Liver (tissue), 3 donors: ENCODE data around the gene COL8A1.

Experiments
- GABPA ChIP-seq, 2 donors: IDR thresholded peaks in 1 of 2; conservative IDR thresholded peaks in 1 of 2; 2 replicates each; pipeline ENCODE4 v1.6.1; 2016; ENCODE audit warnings: antibody characterized with exemption in 2 of 2, mild to moderate bottlenecking in 1 of 2, moderate library complexity in 1 of 2
- NR2F2 ChIP-seq: IDR thresholded peaks from 2 replicates; pipeline ENCODE4 v1.6.1; 2016; ENCODE audit warnings: antibody characterized with exemption
- SP1 ChIP-seq: IDR thresholded peaks from 2 replicates; pipeline ENCODE4 v1.6.1; 2018; ENCODE audit warnings: antibody characterized with exemption, mild to moderate bottlenecking
- TAF1 ChIP-seq: conservative IDR thresholded peaks from 2 replicates; pipeline ENCODE4 v1.6.1; 2016; ENCODE audit warnings: antibody characterized with exemption, mild to moderate bottlenecking
- TF ChIP-seq, protein P1 (sequence below): fragments of 150-350 bp; IDR thresholded peaks from 2 replicates; pipeline ENCODE4 v1.5.1; 2017; ENCODE audit warnings: improper control_type of control experiment, low read depth, low read length; ENCODE audit not compliant: missing input control
- TF ChIP-seq, protein P2 (sequence below): IDR thresholded peaks from 2 replicates; pipeline ENCODE4 v1.6.1; 2016; ENCODE audit warnings: antibody characterized with exemption
- donor health status: healthy.
- donor health status: healthy.

DNA sequence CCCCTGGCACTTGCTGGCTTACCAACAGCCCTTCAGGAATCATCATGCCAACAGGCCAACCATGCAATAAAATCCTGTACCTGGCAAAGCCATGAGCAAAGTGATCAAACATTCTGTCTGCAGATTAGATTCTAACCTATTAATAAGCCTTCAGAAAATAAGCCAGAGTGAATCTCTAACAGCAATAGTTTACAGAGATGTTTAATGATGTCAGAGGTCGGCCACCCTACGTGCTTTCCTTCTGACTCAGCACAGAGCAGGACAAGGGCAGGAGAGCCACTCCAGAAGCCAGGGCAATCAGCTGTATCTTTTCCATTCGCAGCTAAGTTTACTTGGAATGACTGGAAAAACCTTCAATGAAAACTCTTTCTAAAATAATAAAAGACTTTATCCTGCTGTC, 13.1 kb downstream of the COL8A1 start:
- TF ChIP-seq, protein P1, sequence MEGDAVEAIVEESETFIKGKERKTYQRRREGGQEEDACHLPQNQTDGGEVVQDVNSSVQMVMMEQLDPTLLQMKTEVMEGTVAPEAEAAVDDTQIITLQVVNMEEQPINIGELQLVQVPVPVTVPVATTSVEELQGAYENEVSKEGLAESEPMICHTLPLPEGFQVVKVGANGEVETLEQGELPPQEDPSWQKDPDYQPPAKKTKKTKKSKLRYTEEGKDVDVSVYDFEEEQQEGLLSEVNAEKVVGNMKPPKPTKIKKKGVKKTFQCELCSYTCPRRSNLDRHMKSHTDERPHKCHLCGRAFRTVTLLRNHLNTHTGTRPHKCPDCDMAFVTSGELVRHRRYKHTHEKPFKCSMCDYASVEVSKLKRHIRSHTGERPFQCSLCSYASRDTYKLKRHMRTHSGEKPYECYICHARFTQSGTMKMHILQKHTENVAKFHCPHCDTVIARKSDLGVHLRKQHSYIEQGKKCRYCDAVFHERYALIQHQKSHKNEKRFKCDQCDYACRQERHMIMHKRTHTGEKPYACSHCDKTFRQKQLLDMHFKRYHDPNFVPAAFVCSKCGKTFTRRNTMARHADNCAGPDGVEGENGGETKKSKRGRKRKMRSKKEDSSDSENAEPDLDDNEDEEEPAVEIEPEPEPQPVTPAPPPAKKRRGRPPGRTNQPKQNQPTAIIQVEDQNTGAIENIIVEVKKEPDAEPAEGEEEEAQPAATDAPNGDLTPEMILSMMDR = no peak
- TF ChIP-seq, protein P2, sequence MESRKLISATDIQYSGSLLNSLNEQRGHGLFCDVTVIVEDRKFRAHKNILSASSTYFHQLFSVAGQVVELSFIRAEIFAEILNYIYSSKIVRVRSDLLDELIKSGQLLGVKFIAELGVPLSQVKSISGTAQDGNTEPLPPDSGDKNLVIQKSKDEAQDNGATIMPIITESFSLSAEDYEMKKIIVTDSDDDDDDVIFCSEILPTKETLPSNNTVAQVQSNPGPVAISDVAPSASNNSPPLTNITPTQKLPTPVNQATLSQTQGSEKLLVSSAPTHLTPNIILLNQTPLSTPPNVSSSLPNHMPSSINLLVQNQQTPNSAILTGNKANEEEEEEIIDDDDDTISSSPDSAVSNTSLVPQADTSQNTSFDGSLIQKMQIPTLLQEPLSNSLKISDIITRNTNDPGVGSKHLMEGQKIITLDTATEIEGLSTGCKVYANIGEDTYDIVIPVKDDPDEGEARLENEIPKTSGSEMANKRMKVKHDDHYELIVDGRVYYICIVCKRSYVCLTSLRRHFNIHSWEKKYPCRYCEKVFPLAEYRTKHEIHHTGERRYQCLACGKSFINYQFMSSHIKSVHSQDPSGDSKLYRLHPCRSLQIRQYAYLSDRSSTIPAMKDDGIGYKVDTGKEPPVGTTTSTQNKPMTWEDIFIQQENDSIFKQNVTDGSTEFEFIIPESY = no peak
- TF ChIP-seq GABPA (IDR thresholded peaks at IDR 0.05 in 1 of 2, conservative IDR thresholded peaks at IDR 0.05 in 1 of 2) (no peak), TAF1 (no peak), SP1 (no peak), NR2F2 (peak; percentile 53)
